AG09319 (cell line): Measurements from ENCODE around the gene SSU72.
"Not testable (repeated sequence)": the region's sequence is repeated elsewhere in the genome, so short reads cannot be mapped to it uniquely, and the experiment has no call there.

ENCODE experiments used
- DNase-seq: peaks from one replicate; pipeline ENCODE4 v3.0.0-alpha.2; 2010; ENCODE audit warnings: low read depth; ENCODE audit errors: extremely low read depth
- TF ChIP-seq, protein P1 (sequence below): IDR thresholded peaks from 2 replicates; pipeline ENCODE4 v1.5.1; 2011; ENCODE audit warnings: low read depth, mild to moderate bottlenecking, inconsistent platforms, low read length, moderate library complexity

SSU72 gene

GRCh38 chr1:1598720-1599029 lies 24.0 kb upstream of the SSU72 start:
- TF ChIP-seq, protein P1, sequence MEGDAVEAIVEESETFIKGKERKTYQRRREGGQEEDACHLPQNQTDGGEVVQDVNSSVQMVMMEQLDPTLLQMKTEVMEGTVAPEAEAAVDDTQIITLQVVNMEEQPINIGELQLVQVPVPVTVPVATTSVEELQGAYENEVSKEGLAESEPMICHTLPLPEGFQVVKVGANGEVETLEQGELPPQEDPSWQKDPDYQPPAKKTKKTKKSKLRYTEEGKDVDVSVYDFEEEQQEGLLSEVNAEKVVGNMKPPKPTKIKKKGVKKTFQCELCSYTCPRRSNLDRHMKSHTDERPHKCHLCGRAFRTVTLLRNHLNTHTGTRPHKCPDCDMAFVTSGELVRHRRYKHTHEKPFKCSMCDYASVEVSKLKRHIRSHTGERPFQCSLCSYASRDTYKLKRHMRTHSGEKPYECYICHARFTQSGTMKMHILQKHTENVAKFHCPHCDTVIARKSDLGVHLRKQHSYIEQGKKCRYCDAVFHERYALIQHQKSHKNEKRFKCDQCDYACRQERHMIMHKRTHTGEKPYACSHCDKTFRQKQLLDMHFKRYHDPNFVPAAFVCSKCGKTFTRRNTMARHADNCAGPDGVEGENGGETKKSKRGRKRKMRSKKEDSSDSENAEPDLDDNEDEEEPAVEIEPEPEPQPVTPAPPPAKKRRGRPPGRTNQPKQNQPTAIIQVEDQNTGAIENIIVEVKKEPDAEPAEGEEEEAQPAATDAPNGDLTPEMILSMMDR, result no peak
- DNase-seq, result no peak

DNA sequence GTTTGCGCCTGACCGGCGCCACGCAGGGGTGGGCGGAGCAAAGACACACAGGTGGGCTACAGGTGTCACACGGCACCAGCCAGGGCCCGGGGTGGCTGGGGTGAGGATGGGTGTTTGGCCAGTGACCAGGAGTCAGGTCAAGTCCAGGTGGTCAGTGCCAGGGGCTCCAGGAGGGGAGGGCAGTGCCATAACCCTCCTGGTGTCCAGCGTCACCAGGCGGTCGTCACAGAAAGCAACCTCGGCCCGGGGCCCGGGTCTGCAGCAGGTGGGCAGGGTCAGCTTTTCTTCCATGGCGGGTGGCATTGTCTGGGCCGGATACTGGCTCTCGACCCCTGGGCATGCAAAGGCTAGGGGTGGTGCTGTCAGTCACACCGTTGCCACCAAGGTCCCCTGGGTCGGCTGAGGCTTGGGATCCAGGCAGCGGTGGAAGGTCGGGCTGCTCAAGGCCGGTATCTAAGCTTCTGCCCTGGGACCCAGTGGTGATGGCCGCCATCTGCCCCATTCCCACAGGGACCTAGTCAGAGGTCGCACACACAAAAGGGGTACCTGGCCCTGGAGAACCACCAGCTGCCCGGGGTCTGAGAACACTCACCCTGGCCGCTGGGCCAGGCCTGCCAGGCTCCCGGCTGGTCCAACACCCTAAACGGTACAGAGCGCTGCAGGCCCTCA lies 23.5 kb upstream of the SSU72 start:
- TF ChIP-seq, protein P1, result no peak
- DNase-seq, result no peak

- no peak for DNase-seq
- TF ChIP-seq, protein P1, result peak; percentile 19
Measured at GRCh38 chr1:1597275-1597930, 22.7 kb upstream of the SSU72 start.

- no peak for DNase-seq
- TF ChIP-seq, protein P1, result no peak
Measured at GRCh38 chr1:1596493-1597274, 22.0 kb upstream of the SSU72 start.

- DNase-seq, result not testable (repeated sequence)
Measured at GRCh38 chr1:1595341-1595740, 20.7 kb upstream of the SSU72 start.

- TF ChIP-seq, protein P1, result no peak
- DNase-seq, result no peak
Measured at GRCh38 chr1:1594602-1595260, 20.1 kb upstream of the SSU72 start.

GRCh38 chr1:1593834-1594601 lies 19.4 kb upstream of the SSU72 start:
- DNase-seq, result no peak
- TF ChIP-seq, protein P1, result no peak
